PFSK-1 (cell line): ENCODE measurements around the gene KIF6.

Source experiments
- FOXP2 ChIP-seq: optimal IDR thresholded peaks from 2 replicates; pipeline ENCODE3; 2011; ENCODE audit warnings: borderline replicate concordance, control low read depth, inconsistent platforms; ENCODE audit not compliant: insufficient read depth; ENCODE audit errors: extremely low read length, extremely low read depth
- POLR2AphosphoS5 ChIP-seq: IDR thresholded peaks from 2 replicates; pipeline ENCODE4 v1.6.1; 2012; ENCODE audit warnings: low read depth, mild to moderate bottlenecking, control low read depth, low read length, moderate library complexity
- SIN3A ChIP-seq: IDR thresholded peaks from 2 replicates; pipeline ENCODE4 v1.6.1; 2012; ENCODE audit warnings: mild to moderate bottlenecking, low read length, moderate library complexity, borderline replicate concordance; ENCODE audit not compliant: insufficient read depth
- TAF1 ChIP-seq: IDR thresholded peaks from 2 replicates; pipeline ENCODE4 v1.6.1; 2012; ENCODE audit warnings: low read length, control low read depth, borderline replicate concordance; ENCODE audit not compliant: insufficient read depth
- TF ChIP-seq, protein P1 (sequence below), 2 experiments: IDR thresholded peaks; 2 replicates each; pipeline versions ENCODE4 v1.6.1 to v1.8.0; 2011 to 2012; ENCODE audit warnings: low read depth in 2 of 2, low read length in 2 of 2, control low read depth in 1 of 2, inconsistent platforms in 1 of 2, mild to moderate bottlenecking in 1 of 2, moderate library complexity in 1 of 2; ENCODE audit not compliant: insufficient read depth in 1 of 2

DNA sequence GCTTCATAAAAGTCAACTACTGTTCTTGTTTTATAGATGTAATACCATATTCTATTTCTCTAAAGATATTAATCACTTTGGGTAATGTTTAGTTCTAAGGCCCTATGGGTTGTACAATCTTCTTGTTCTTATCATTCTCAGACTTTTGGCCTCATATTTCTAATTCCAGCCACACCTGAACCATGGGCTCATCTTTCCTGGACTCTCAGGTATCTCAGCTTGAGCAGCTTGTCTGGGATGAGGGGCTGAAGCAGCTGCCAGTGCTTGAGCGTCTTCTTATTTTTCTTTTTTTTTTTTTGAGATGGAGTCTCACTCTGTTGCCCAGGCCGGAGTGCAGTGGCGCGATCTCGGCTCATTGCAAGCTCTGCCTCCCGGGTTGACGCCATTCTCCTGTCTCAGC is 150.2 kb downstream of the KIF6 start:
- TF ChIP-seq POLR2AphosphoS5, result no peak
- no peak for TF ChIP-seq SIN3A
- TF ChIP-seq TAF1, result no peak
- TF ChIP-seq, protein P1, sequence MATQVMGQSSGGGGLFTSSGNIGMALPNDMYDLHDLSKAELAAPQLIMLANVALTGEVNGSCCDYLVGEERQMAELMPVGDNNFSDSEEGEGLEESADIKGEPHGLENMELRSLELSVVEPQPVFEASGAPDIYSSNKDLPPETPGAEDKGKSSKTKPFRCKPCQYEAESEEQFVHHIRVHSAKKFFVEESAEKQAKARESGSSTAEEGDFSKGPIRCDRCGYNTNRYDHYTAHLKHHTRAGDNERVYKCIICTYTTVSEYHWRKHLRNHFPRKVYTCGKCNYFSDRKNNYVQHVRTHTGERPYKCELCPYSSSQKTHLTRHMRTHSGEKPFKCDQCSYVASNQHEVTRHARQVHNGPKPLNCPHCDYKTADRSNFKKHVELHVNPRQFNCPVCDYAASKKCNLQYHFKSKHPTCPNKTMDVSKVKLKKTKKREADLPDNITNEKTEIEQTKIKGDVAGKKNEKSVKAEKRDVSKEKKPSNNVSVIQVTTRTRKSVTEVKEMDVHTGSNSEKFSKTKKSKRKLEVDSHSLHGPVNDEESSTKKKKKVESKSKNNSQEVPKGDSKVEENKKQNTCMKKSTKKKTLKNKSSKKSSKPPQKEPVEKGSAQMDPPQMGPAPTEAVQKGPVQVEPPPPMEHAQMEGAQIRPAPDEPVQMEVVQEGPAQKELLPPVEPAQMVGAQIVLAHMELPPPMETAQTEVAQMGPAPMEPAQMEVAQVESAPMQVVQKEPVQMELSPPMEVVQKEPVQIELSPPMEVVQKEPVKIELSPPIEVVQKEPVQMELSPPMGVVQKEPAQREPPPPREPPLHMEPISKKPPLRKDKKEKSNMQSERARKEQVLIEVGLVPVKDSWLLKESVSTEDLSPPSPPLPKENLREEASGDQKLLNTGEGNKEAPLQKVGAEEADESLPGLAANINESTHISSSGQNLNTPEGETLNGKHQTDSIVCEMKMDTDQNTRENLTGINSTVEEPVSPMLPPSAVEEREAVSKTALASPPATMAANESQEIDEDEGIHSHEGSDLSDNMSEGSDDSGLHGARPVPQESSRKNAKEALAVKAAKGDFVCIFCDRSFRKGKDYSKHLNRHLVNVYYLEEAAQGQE (IDR thresholded peaks at IDR 0.05; ENCODE audit: insufficient read depth in 1 of 2, low read depth in 2 of 2, low read length in 2 of 2), result no peak
- no peak for TF ChIP-seq FOXP2
